ENCODE data around the gene MAJIN. TPM values are rescaled to one million over a fixed set of nuclear protein-coding genes. Genes with fewer than 3 reads are reported as not detected.
A peak's percentile ranks its signal among the peaks of the same experiment; 100 is the strongest.

MAJIN gene
- total RNA-seq, 1 donor from 2014 or later = not detected

DNA sequence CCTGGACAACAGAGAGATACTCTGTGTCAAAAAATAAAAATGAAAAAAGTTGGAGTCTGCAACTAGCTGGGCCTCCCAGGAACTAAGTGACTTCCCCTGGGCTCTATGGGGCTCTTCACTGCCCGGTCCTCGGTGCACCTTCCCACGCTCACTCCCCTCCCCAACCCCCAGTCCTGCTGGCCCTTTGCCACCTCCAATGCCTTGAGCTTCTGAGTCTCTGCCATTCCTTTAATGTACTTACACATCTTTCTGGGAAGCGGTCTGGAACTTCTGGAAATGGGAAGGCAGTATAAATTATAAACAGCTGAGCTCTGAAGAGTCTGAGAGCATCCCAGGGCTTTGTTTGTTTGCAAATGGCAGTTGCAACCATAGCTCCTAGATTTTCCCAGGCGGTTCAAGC is 30.8 kb upstream of the MAJIN start:
- no peak overlapping the region for H3K4me3 ChIP-seq (ENCODE audit: low read depth, low read length)
- no peak for DNase-seq (ENCODE audit: low read depth)
- TF ChIP-seq CTCF (conservative IDR thresholded peaks at IDR 0.05; ENCODE audit: low read depth, low read length) = no peak

DNA sequence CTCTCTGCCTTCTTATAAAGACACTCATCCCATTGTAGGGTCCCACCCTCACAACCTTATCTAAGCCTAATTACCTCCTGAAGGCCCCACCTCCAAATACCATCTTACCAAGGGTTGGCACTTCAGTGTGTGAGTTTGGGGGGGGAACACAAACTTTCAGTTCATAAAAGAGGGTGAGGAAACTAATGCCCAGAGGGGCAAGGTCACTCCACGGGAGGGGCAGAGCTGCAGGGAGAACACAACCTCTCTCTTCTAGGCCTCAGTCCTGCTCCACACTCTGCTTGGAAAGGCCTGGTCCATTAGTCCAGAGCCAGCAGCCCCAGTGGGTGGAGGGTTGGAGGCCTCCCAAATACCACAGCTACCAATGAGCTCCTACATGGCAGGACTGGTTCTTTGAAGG is 27.6 kb upstream of the MAJIN start:
- DNase-seq (ENCODE audit: low read depth) = no peak
- H3K4me3 ChIP-seq (ENCODE audit: low read depth, low read length) = no peak overlapping the region
- no peak for TF ChIP-seq CTCF (conservative IDR thresholded peaks at IDR 0.05; ENCODE audit: low read depth, low read length)

GRCh38 chr11:64998690-64999431 is 27.0 kb upstream of the MAJIN start:
- H3K4me3 ChIP-seq (ENCODE audit: low read depth, low read length) = no peak overlapping the region
- TF ChIP-seq CTCF (conservative IDR thresholded peaks at IDR 0.05; ENCODE audit: low read depth, low read length) = no peak
- DNase-seq (ENCODE audit: low read depth) = no peak

- no peak overlapping the region for H3K4me3 ChIP-seq (ENCODE audit: low read depth, low read length)
- no peak for TF ChIP-seq CTCF (conservative IDR thresholded peaks at IDR 0.05; ENCODE audit: low read depth, low read length)
- DNase-seq (ENCODE audit: low read depth) = no peak
These were observed 26.2 kb upstream of the MAJIN start for GRCh38 chr11:64998141-64998540.

DNA sequence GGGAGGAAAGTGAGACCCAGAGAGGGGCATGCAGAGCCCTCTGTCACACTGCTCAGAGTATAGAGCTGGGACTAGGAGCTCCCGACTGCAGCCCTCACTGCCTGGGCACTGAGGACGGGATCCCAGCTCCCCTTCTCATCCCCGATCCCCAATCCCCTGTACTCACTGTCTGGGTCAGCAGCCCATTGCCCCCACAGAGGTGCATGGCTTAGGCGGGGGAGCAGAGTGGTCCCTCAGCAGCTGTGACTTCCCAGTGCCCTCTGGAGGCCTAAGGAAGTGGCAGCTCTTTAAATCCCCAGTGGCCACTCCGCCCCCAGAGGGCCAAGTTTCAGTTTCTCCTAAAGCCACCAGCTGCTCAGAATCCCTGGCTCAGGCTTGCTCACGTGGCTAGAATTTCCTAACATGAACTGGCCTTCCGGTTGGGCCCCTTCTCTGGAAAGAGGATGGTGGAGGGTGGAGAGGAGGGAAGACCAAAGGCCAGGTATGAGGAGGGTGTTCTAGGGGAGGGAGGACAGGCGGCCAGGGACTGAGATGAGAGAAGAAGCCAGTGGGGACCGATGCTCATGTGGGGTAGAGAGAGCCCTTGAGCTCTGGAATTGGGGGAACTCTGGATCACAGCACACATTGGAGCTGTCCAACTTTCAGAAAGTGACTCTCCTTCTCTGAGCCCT is 24.9 kb upstream of the MAJIN start, which contains the start of gene BATF2:
TSS of gene BATF2 (minus strand) at position 262 of the 671 bp plus-strand sequence. CDS start at position 205, 57 bp downstream.
- DNase-seq (ENCODE audit: low read depth) = no peak
- H3K4me3 ChIP-seq (ENCODE audit: low read depth, low read length) = peak within 1 kb of the TSS; percentile 61
- peak; percentile 65 for TF ChIP-seq CTCF (conservative IDR thresholded peaks at IDR 0.05; ENCODE audit: low read depth, low read length)

- H3K4me3 ChIP-seq (ENCODE audit: low read depth, low read length) = peak overlapping the region; percentile 61
- TF ChIP-seq CTCF (conservative IDR thresholded peaks at IDR 0.05; ENCODE audit: low read depth, low read length) = no peak
- DNase-seq (ENCODE audit: low read depth) = no peak
These were observed 24.4 kb upstream of the MAJIN start for GRCh38 chr11:64996327-64996709.

All from epithelial cell of proximal tubule (primary cell).